CMK (cell line): ENCODE results near the gene VRK2.
"Not testable (repeated sequence)": the region's sequence is repeated elsewhere in the genome, so short reads cannot be mapped to it uniquely, and the experiment has no call there.

Source experiments
- DNase-seq: peaks from one replicate; pipeline ENCODE4 v3.0.0-alpha.2; 2010; ENCODE audit warnings: low read depth

VRK2 gene

GRCh38 chr2:58168130-58168529, 121.5 kb downstream of the VRK2 start:
- DNase-seq, result not testable (repeated sequence)

- not testable (repeated sequence) for DNase-seq
These were observed 123.2 kb downstream of the VRK2 start for GRCh38 chr2:58169845-58170244.

- DNase-seq, result not testable (repeated sequence)
These were observed 123.8 kb downstream of the VRK2 start for GRCh38 chr2:58170334-58170933.

GRCh38 chr2:58171831-58172230, 125.2 kb downstream of the VRK2 start:
- not testable (repeated sequence) for DNase-seq

- not testable (repeated sequence) for DNase-seq
These were observed 130.6 kb downstream of the VRK2 start for GRCh38 chr2:58177187-58177586.

GRCh38 chr2:58180175-58180574, 133.6 kb downstream of the VRK2 start:
- not testable (repeated sequence) for DNase-seq

- no peak for DNase-seq
These were observed 134.0 kb downstream of the VRK2 start for GRCh38 chr2:58180635-58181034.

GRCh38 chr2:58182527-58182926, 135.9 kb downstream of the VRK2 start:
- DNase-seq, result no peak

- no peak for DNase-seq
These were observed 139.9 kb downstream of the VRK2 start for GRCh38 chr2:58186501-58186900.

- not testable (repeated sequence) for DNase-seq
These were observed 140.4 kb downstream of the VRK2 start for GRCh38 chr2:58187022-58187421.

- no peak for DNase-seq
These were observed 147.9 kb downstream of the VRK2 start for GRCh38 chr2:58194458-58194857.

- no peak for DNase-seq
These were observed 149.1 kb downstream of the VRK2 start for GRCh38 chr2:58195662-58196061.

- no peak for DNase-seq
These were observed 151.3 kb downstream of the VRK2 start for GRCh38 chr2:58197894-58198293.

- DNase-seq, result no peak
These were observed 155.8 kb downstream of the VRK2 start for GRCh38 chr2:58202404-58202803.

- DNase-seq, result no peak
These were observed 156.4 kb downstream of the VRK2 start for GRCh38 chr2:58203018-58203417.

- DNase-seq, result no peak
These were observed 157.8 kb downstream of the VRK2 start for GRCh38 chr2:58204195-58204959.

- DNase-seq, result no peak
These were observed 160.2 kb downstream of the VRK2 start for GRCh38 chr2:58206785-58207184.

- no peak for DNase-seq
These were observed 160.6 kb downstream of the VRK2 start for GRCh38 chr2:58207189-58207588.
